ENCODE results near the gene BTBD3. TPM values are rescaled to one million over a fixed set of nuclear protein-coding genes. Genes with fewer than 3 reads are reported as not detected.

Gene BTBD3
- polyA plus RNA-seq (2013, experiment 1 of 2; ENCODE audit: insufficient read length), result 19.8 TPM
- polyA plus RNA-seq (2013, experiment 2 of 2; ENCODE audit: insufficient read length), result 22.3 TPM

GRCh38 chr20:11917663-11918062 lies at the start of gene BTBD3:
Gene BTBD3 (plus strand): TSS chr20:11917893. CDS start chr20:11918276, 383 bp downstream.
- DNase-seq, result peak; percentile 28

GRCh38 chr20:11869641-11870040 lies 48.1 kb upstream of the BTBD3 start:
- no peak for DNase-seq

DNA sequence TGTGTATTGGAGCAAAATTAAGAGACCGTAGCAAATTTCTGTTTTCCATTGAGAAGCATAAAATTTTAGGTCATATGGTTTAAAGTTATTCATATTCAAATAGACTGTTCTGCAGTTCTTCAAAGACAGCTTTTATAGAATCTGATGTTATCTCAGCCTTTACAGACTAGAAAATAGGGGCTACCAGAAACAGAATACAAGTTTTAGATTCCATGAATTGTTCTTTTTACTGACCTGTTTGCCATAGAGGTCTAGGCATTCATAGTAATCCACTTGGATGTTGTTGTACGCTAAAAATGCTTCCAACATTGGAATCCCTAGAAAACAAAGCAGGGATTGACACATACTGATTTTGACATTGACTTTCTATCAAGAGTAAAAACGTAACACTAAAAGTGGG lies 47.3 kb upstream of the BTBD3 start:
- no peak for DNase-seq

GRCh38 chr20:11876555-11876954 lies 41.1 kb upstream of the BTBD3 start:
- no peak for DNase-seq

DNA sequence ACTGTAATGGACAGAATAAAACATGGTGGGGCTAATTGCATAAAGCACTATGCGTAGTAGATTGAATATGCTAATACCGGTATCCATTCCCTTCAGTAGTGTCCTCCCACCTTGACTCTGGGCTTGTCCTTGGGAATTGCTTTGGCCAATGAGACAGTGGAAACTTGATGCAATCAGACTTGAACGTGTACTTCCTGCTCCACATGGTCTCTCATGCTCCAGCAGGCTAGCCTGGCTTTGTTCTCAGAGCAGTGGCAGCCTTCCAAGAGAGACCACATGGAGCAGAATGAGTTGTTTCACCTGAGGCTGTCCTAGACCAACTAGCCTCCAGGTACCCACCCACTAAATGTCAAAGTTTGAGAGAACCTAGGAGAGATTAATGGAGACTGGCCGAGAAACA lies 37.0 kb upstream of the BTBD3 start:
- DNase-seq, result no peak

DNA sequence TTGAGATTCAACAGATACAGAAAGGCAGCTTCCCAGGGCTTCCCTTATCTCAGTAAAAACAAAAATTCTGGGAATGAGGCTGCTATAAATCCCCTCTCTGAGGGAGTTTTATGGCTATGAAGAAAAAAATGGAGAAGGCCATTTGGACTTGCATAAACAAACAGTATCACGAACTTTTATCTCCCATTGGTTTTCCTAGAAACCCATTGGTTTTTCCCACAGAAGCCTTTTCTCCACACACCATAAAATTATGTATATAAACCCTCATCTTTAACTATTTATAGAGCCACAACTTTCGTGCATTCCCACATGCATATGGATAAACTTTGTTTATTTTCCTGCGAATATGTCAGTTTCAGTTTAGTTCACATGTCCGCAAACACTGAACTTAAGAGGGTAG lies 36.2 kb upstream of the BTBD3 start:
- no peak for DNase-seq

- DNase-seq, result no peak
Observed at GRCh38 chr20:11882651-11883050, 35.0 kb upstream of the BTBD3 start.

DNA sequence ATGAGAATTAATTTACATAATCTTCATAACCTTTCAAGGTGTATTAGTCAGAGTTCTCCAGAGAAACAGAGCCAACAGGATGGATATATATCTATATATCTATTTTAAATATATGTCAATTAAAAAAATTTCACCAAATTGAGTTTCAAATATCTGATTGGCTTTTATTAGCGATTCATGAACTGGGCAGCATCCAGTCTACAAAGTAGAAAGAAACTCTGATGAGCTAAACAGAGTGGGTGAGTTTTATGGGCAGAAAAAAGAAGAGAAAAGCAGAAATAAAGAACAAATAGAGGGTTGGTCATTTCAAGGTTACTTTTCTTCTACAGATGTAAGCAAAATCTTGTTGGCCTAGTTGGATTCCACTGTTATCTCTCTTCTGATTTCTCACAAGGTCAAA lies 29.0 kb upstream of the BTBD3 start:
- DNase-seq, result no peak

GRCh38 chr20:11890331-11891076 lies 27.2 kb upstream of the BTBD3 start:
- DNase-seq, result peak; percentile 93

GRCh38 chr20:11891077-11891775 lies 26.5 kb upstream of the BTBD3 start:
- peak; percentile 45 for DNase-seq

- peak; percentile 65 for DNase-seq
Observed at GRCh38 chr20:11891776-11892545, 25.7 kb upstream of the BTBD3 start.

DNA sequence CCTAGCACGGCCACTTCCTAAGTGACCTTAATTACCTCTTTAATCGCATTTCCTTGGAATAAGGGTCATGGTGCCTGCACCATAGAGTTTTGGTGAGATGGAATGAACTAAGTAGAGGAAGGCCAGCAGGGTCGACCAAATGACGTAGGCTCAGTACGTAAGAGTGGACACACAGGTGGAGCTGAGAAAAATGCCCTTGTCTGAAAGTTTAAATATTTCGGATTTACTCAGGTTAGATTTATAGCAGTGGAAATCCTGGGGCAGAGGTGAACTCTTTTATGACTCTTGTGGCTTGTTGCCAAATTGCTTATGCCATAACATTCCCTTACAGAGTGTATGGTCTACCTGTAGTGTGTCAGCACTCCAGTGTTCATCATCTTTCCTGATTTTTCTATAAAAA lies 23.6 kb upstream of the BTBD3 start:
- no peak for DNase-seq

DNA sequence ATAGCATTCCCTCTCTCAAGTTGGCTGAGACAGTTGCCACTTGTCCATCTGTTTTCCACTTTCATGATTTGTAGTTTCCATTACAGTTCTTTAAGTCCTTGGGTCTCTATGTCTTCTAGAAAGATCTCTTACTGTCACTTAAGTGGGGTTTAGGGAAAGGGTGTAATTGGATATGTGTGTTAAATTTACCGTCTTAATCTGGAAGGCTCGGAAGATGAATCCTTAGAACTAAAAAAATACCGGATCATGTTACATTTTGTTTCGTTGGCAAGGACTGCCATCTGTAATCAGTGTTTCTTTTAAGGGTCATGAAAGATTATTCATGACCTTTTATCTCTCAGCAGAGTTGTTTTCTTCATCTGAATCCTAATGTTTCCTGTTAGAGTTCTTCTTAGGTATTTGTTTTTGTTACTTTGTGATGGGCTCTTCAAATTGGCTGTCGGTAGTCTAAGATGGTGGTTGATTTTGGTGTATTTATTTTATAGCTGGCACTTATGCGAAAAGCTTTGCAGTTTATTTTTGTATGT lies 21.8 kb upstream of the BTBD3 start:
- no peak for DNase-seq

- peak; percentile 89 for DNase-seq
Observed at GRCh38 chr20:11901127-11901526, 16.6 kb upstream of the BTBD3 start.

GRCh38 chr20:11902285-11902697 lies 15.4 kb upstream of the BTBD3 start:
- DNase-seq, result peak; percentile 83

DNA sequence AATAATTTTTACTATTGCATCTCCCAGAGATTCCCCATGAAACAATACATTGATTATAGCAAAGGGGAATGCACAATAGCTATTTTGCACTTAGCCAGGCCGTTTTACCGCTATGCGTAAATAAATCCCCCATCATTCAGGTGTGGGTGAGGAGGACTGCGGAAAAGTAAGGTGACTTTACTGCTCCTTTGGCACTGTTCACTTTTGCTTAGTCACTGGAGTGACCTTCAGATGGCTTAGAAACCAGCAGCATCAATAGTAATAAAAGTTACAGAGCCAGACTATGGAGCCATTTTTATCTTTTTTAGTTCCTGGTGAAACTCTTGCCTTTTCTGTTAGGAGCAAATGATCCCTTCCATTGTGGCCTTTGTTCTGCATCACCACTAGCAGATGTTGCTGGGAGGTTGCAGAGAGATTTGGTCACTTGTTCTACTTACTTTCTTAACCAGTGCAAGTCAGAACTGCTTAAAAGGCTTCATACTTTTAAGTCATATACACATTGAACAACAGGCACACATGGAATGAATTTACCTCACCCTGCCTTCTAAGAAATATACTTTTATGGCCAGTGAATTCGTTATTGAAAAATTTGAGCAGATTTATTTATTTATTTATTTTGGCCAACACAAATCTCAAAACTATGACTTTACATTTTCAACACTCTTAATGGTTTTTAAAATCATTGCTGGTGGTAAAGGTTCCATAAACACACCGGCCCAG lies 12.1 kb upstream of the BTBD3 start:
- peak; percentile 46 for DNase-seq

DNA sequence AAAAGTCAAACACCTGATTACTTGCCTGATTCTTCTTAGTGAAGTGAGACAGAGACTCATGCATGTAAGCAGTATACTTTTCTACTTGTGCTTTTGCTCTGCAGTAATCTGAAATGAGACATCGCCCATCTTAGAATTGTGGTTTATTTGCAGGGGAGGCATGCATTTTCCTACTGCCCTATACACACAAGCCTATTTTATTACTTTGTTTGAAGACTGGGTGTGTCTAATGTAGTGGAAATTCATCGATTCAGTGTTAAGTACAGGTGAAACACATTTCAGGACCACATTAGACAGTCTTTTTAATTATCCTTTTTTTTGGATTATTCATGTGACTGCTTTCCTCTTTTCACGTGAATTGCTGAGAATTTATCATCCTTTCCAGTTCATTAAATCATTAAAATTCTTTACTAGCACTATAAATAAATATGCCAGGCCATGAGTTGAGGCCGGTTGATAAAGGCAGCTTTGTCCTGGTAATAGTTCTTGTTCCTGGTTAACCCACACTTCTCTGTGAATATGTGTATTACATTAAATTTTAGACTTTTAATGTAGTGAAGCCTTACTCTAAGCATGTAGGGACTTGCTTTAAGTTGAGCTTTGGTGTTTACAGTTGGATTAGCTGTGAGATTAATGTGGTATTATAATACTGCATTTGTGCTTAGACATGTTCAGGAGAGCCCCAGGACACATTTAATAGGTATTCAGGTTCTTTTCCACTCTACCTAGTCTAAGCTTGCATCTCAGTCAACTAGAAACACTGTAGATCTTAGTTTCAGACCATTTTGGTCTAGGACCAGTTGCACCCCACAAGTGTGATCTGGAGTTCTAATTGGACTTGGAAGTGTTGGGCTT lies 10.8 kb upstream of the BTBD3 start:
- no peak for DNase-seq

DNA sequence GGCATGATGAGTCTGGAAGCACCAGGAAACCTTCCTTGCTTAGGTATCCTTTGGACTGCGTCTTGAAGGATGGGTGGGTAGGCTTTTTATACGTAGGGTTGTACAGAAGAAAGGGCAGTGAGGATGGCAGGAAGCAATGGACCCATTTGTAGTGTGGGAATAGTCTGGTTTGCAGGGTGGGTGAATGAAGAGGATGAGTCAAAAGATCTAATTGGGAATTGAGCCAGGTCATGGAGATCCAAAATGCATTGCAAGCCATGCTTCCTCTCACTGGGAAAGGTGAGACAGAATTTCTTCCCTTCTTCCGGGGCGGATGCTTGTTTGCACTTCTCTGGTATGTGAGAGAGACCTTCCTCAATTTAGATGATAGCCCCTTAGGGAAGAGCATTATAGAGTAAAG lies 10.1 kb upstream of the BTBD3 start:
- no peak for DNase-seq

GRCh38 chr20:11912013-11912658 lies 5.6 kb upstream of the BTBD3 start:
- DNase-seq, result peak; percentile 11

- DNase-seq, result no peak
Observed at GRCh38 chr20:11912659-11913415, 4.9 kb upstream of the BTBD3 start.

All from fibroblast of skin of scalp (primary cell).